IPS-18a (cell line): ENCODE results near the gene C19orf85.
A peak's percentile ranks its signal among the peaks of the same experiment; 100 is the strongest.

Experiments used
- H3K27ac ChIP-seq: one replicate; pipeline ENCODE4 v1.5.1; 2013; ENCODE audit warnings: low read length
- H3K27me3 ChIP-seq: one replicate; pipeline ENCODE4 v1.6.1; 2013; ENCODE audit warnings: mild to moderate bottlenecking, low read length; ENCODE audit not compliant: control insufficient read depth, insufficient read depth
- H3K36me3 ChIP-seq: one replicate; pipeline ENCODE4 v1.6.1; 2013; ENCODE audit warnings: low read depth, low read length; ENCODE audit not compliant: control insufficient read depth
- H3K4me1 ChIP-seq: one replicate; pipeline ENCODE4 v1.6.1; 2013; ENCODE audit warnings: low read depth, low read length; ENCODE audit not compliant: control insufficient read depth
- H3K4me3 ChIP-seq: one replicate; pipeline ENCODE4 v1.5.1; 2013; ENCODE audit warnings: low read length
- H3K9ac ChIP-seq: one replicate; pipeline ENCODE4 v1.6.1; 2013; ENCODE audit warnings: mild to moderate bottlenecking, low read length, moderate library complexity
- H3K9me3 ChIP-seq: one replicate; pipeline ENCODE4 v1.6.1; 2013; ENCODE audit warnings: low read depth, low read length; ENCODE audit not compliant: control insufficient read depth

The C19orf85 gene

DNA sequence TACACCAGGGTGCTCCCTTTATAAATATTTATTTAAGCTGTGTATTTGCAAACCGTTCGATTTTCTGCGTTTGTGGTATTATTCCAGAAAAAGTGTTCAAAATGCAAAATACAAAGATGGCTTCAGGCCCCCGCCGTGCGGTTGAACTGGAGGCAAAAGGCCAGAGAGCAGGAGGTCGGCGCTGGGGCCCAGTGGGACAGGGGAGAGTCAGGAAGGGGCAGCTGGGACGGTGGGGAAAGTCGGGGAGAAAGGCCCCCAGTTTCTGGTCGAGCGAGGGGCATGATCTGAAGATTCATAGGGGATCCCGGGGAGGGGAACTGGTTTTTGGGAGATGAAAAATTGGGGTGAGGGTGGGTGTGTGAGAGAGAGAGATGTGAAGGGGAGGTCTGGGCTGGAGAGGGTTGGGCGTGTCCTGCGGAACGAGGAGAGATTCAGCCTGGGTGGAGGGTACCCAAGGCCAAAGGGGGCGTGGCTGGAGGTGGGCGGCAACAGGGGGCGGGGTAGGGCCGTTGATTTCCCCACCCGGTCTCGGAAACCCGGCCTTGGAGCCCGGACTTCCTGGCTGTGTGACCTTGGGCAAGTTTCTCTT is 3.8 kb downstream of the C19orf85 start:
- H3K4me3 ChIP-seq, result peak overlapping the region; percentile 86
- no peaks in the 10 kb centered on the region for H3K36me3 ChIP-seq
- peaks cover 5% of the 10 kb centered on the region for H3K4me1 ChIP-seq
- H3K9ac ChIP-seq, result peak overlapping the region; percentile 75
- peak overlapping the region; percentile 89 for H3K27ac ChIP-seq
- H3K9me3 ChIP-seq, result no peaks in the 10 kb centered on the region
- peaks cover 14% of the 10 kb centered on the region for H3K27me3 ChIP-seq

- Histone ChIP-seq H3K4me3 (peak overlapping the region; percentile 86), H3K36me3 (no peaks in the 10 kb centered on the region), H3K27me3 (peaks cover 8% of the 10 kb centered on the region), H3K27ac (no peak overlapping the region), H3K4me1 (peaks cover 5% of the 10 kb centered on the region), H3K9ac (peak overlapping the region; percentile 42), H3K9me3 (no peaks in the 10 kb centered on the region)
Observed at GRCh38 chr19:55459950-55460657, 4.4 kb downstream of the C19orf85 start.

- Histone ChIP-seq H3K9ac (no peak overlapping the region), H3K4me3 (no peak overlapping the region), H3K4me1 (peaks cover 5% of the 10 kb centered on the region), H3K27me3 (peaks cover 5% of the 10 kb centered on the region), H3K36me3 (no peaks in the 10 kb centered on the region), H3K27ac (no peak overlapping the region), H3K9me3 (no peaks in the 10 kb centered on the region)
Observed at GRCh38 chr19:55459551-55459949, 5.0 kb downstream of the C19orf85 start.

GRCh38 chr19:55457683-55458457 is 6.7 kb downstream of the C19orf85 start:
- Histone ChIP-seq H3K4me1 (peaks cover 5% of the 10 kb centered on the region), H3K9ac (no peak overlapping the region)

DNA sequence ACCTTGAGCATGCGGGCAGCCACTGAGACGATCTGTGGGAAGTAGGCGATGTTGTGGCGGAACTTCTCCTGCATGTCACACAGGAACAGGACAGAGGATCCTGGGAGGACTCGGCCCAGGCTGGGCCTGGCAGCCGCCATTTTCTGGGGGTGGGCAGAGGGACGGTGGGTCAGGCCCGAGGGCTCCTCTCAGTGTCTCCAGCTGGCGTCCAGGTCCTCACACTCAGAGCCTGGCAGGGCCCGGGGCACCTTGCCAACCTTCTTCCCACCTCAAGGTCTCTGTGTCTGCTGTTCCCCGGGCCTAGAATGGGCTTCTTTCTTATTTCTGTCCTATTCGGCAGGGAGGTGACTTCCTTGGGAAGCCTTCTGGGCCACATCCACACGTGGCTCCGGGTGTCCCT is 8.2 kb downstream of the C19orf85 start:
- Histone ChIP-seq H3K27me3 (peaks cover 13% of the 10 kb centered on the region), H3K4me3 (no peak overlapping the region), H3K36me3 (no peaks in the 10 kb centered on the region), H3K9me3 (no peaks in the 10 kb centered on the region), H3K27ac (no peak overlapping the region), H3K4me1 (peaks cover 5% of the 10 kb centered on the region), H3K9ac (no peak overlapping the region)

More at GRCh38 chr19:55457683-55458457, 6.7 kb downstream of the C19orf85 start:
- Histone ChIP-seq H3K27ac (no peak overlapping the region), H3K4me3 (no peak overlapping the region), H3K9me3 (no peaks in the 10 kb centered on the region), H3K36me3 (no peaks in the 10 kb centered on the region), H3K27me3 (no peaks in the 10 kb centered on the region)

DNA sequence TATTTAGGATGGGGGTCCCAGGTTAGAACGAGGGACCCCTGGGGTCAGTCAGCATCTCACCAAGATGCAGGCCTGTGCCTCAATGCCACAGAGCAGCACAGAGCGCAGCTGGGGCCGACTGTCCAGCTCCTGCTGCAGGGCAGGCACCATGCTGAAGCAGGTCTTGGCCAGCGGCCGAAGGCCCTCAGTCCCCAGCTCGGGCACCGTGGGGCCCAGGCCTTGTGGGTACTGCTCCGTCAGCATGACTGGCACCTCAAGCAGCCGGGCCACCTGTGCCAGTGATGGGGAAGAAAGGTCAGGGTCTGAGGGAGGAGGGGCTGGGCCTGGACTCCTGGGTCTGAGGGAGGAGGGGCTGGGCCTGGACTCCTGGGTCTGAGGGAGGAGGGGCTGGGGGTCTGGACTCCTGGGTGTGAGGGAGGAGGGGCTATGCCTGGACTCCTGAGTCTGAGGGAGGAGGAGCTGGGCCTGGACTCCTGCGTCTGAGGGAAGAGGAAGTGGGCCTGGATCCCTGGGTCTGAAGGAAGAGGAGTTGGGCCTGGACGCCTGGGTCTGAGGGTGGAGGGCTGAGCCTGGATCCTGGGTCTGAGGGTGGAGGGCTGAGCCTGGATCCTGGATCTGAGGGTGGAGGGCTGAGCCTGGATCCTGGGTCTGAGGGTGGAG is 8.8 kb downstream of the C19orf85 start:
- Histone ChIP-seq H3K4me3 (no peak overlapping the region), H3K27me3 (peaks cover 19% of the 10 kb centered on the region), H3K4me1 (peaks cover 5% of the 10 kb centered on the region), H3K9me3 (no peaks in the 10 kb centered on the region), H3K36me3 (no peaks in the 10 kb centered on the region), H3K9ac (no peak overlapping the region), H3K27ac (no peak overlapping the region)

DNA sequence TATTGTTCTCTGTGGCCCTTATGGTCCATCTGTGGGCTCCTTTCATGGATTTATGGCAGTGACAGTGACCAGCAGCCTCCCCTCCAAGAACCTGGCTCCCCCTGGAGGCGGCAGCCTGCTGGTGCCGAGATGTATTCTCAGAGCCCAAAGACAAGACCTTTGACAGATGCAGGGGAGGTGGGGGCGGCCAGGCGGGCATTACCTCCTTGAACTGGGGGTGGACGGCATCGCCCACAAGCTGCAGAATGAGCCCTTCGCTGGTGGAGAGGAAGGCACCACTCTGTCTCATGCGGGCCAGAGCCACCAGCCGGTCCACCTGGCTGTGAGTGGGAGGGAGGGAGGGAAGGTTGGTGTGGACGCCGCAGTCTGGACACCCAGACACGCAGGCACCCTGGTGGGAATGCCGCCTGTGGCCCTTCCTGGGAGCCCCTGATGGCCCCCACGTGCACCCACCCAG is 9.7 kb downstream of the C19orf85 start:
- no peak overlapping the region for H3K4me3 ChIP-seq
- H3K9me3 ChIP-seq, result no peaks in the 10 kb centered on the region
- H3K9ac ChIP-seq, result no peak overlapping the region
- H3K36me3 ChIP-seq, result no peaks in the 10 kb centered on the region
- no peaks in the 10 kb centered on the region for H3K4me1 ChIP-seq
- no peak overlapping the region for H3K27ac ChIP-seq
- peaks cover 28% of the 10 kb centered on the region for H3K27me3 ChIP-seq

DNA sequence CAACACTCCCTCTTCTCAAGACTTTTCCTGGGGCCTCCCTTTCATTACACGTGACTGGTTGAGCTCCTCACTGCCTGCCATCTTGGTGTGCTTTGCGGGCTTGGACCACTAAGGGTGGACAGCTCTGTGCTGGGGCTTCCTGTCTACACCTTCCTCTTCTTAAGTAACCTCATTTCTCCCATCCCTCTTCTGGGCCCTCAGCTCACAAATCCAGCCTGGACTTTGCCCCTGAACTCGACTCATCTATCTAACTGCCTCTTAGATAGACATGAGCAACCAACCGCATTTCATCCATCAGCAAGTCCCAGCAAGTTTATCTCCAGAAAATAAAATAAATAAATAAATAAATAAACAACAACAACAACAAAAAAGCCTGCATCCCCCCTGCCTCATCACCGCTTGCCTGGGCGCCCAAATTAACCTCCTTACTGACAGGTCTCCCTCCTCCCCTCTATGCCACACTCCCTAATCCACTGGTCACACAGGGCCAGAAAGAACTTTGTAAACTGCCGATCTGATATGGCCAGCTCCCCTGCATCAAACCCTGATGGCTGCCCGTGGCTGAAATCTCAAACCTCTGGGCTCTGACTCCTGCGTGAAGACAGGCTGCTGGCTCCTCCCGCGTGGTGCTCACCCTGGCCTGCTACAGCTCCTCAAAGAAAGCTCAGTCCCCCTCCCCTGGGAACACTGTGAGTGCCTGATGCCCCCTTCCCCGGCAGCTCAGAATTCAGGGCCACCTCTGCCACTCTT is 10.9 kb downstream of the C19orf85 start:
- Histone ChIP-seq H3K36me3 (no peaks in the 10 kb centered on the region), H3K9ac (no peak overlapping the region), H3K27me3 (peaks cover 39% of the 10 kb centered on the region), H3K27ac (no peak overlapping the region), H3K4me3 (no peak overlapping the region), H3K4me1 (no peaks in the 10 kb centered on the region), H3K9me3 (no peaks in the 10 kb centered on the region)

GRCh38 chr19:55452749-55453346 is 11.7 kb downstream of the C19orf85 start:
- Histone ChIP-seq H3K9me3 (no peaks in the 10 kb centered on the region), H3K36me3 (no peaks in the 10 kb centered on the region), H3K27ac (no peak overlapping the region), H3K4me3 (peak overlapping the region; percentile 39), H3K27me3 (peaks cover 48% of the 10 kb centered on the region), H3K9ac (no peak overlapping the region), H3K4me1 (no peaks in the 10 kb centered on the region)

DNA sequence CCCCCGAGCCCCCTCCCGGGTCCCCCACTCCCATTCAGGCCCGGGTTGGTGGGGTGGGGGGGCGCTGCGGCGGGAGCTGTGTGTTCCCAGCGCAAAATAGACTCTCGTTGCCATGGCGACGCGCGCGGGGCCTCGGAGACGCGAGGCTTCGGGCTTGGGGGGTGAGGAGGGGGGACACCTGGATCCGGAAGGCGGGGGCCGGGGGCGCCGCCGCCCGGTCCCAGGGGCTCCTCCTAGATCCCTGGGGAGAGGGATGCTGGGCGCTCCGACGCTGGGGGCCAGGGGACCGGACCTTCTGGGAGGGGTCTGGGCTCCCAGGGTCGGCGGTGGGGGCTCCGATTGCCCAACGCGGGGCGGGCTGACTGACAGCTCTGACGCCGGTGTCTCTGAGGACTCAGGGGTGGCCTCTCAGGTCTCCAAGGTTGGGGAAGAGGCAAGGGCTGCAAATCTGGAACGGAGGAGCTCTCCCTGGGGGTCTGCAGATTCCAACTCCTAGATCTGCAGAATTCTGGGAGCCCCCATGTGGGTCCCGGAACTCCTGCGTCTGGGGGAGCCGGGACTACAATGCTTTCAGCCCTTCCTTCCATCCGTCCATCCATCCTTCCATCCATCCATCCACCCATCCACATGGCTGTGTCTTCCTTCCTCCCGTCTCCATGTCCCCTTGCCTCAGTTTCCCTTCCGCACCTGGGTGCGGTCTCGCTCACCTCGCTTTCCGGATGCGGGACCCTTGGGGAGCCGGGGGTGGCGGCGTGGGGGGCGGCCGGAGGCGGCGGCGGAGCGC is 12.4 kb downstream of the C19orf85 start:
- H3K4me3 ChIP-seq, result peak overlapping the region; percentile 39
- no peaks in the 10 kb centered on the region for H3K9me3 ChIP-seq
- H3K36me3 ChIP-seq, result no peaks in the 10 kb centered on the region
- H3K27ac ChIP-seq, result no peak overlapping the region
- H3K27me3 ChIP-seq, result peaks cover 54% of the 10 kb centered on the region
- H3K4me1 ChIP-seq, result no peaks in the 10 kb centered on the region
- H3K9ac ChIP-seq, result peak overlapping the region; percentile 28
